K562 (cell line): ENCODE results near the gene USP20. TPM values are rescaled to one million over a fixed set of nuclear protein-coding genes. Genes with fewer than 3 reads are reported as not detected.

Experiments used
- AFF1 ChIP-seq, 2 experiments: fragments of 450-650 bp; IDR thresholded peaks; 2 replicates each; pipeline ENCODE4 v1.6.1; 2018; ENCODE audit warnings: mild to moderate bottlenecking in 2 of 2, low read depth in 1 of 2; ENCODE audit not compliant: partially characterized antibody in 2 of 2
- BCLAF1 ChIP-seq, 2 experiments: fragments of 450-650 bp in 1 of 2; IDR thresholded peaks; 2 replicates each; pipeline ENCODE4 v1.6.1; 2011 to 2017; ENCODE audit warnings: low read depth in 2 of 2, antibody characterized with exemption in 1 of 2, borderline replicate concordance in 1 of 2, low read length in 1 of 2, mild to moderate bottlenecking in 1 of 2, mixed read lengths in 1 of 2; ENCODE audit not compliant: control insufficient read depth in 1 of 2
- CBFB ChIP-seq: sonication (generic); formaldehyde crosslinking; IDR thresholded peaks from 2 replicates; pipeline ENCODE4 v1.4.0; 2020; ENCODE audit warnings: mild to moderate bottlenecking, missing genetic modification reagents
- CREB1 ChIP-seq, 2 experiments: sonication (generic) in 1 of 2; formaldehyde crosslinking in 1 of 2; IDR thresholded peaks; 2 replicates each; pipeline versions ENCODE4 v1.6.1 to v1.8.0; 2012 to 2022; ENCODE audit warnings: inconsistent platforms in 1 of 2, mild to moderate bottlenecking in 1 of 2, missing genetic modification reagents in 1 of 2, moderate library complexity in 1 of 2
- CTBP1 ChIP-seq: fragments of 450-650 bp; IDR thresholded peaks from 2 replicates; pipeline ENCODE4 v1.6.1; 2016; ENCODE audit warnings: borderline replicate concordance
- DDX20 ChIP-seq: fragments of 450-650 bp; IDR thresholded peaks from 2 replicates; pipeline ENCODE4 v1.6.1; 2016; ENCODE audit warnings: missing genetic modification characterization, low read depth, mild to moderate bottlenecking, missing compliant biosample characterization, moderate library complexity
- DLX4 ChIP-seq: fragments of 250-450 bp; sonication (Bioruptor Pico); IDR thresholded peaks from 2 replicates; pipeline ENCODE4 v1.6.1; 2021; ENCODE audit warnings: mild to moderate bottlenecking
- FOXK1 ChIP-seq: sonication (generic); formaldehyde crosslinking; IDR thresholded peaks from 2 replicates; pipeline ENCODE4 v1.8.0; 2022; ENCODE audit warnings: missing genetic modification reagents, mild to moderate bottlenecking, borderline replicate concordance
- HCFC1 ChIP-seq: IDR thresholded peaks from 2 replicates; pipeline ENCODE4 v1.6.1; 2012; ENCODE audit warnings: low read depth, low read length, improper control_type of control experiment
- HNRNPUL1 ChIP-seq: fragments of 200-400 bp; formaldehyde crosslinking; IDR thresholded peaks from 2 replicates; pipeline ENCODE4 v1.6.1; 2017; ENCODE audit warnings: low read length
- NUFIP1 ChIP-seq: fragments of 450-650 bp; IDR thresholded peaks from 2 replicates; pipeline ENCODE4 v1.6.1; 2018; ENCODE audit not compliant: partially characterized antibody
- PHF21A ChIP-seq: fragments of 450-650 bp; IDR thresholded peaks from 2 replicates; pipeline ENCODE4 v1.6.1; 2017; ENCODE audit warnings: low read depth, borderline replicate concordance
- TSC22D4 ChIP-seq: fragments of 450-650 bp; IDR thresholded peaks from 2 replicates; pipeline ENCODE4 v1.6.1; 2016; ENCODE audit warnings: missing genetic modification characterization, missing biosample characterization, control low read depth
- VEZF1 ChIP-seq: fragments of 200-800 bp; sonication (Bioruptor generic); IDR thresholded peaks from 2 replicates; pipeline ENCODE4 v1.6.1; 2017; ENCODE audit warnings: missing genetic modification characterization, missing compliant biosample characterization
- ZEB2 ChIP-seq: fragments of 450-650 bp; IDR thresholded peaks from 2 replicates; pipeline ENCODE4 v1.6.1; 2016
- ZNF445 ChIP-seq: fragments of 250-450 bp; sonication (Bioruptor Pico); IDR thresholded peaks from 2 replicates; pipeline ENCODE4 v1.4.0; 2020; ENCODE audit warnings: low read depth, mild to moderate bottlenecking, moderate library complexity
- ZNF75A ChIP-seq: fragments of 450-650 bp; formaldehyde crosslinking; IDR thresholded peaks from 2 replicates; pipeline ENCODE4 v1.4.0; 2020; ENCODE audit warnings: mild to moderate bottlenecking
- polyA plus RNA-seq, 8 experiments: library from polyadenylated mRNA; depleted of rRNA in 4 of 8; stranded (reverse) in 5 of 8; unstranded in 3 of 8; fragments of >200 nt; fragmentation: Nextera tagmentation in 2 of 8; fragmentation: Illumina TruSeq in 1 of 8; extraction: Ambion mirVana in 2 of 8; extraction: Trizol in 1 of 8; gene quantifications; 2 replicates each; pipeline versions ENCODE4 v1.2.1 to v1.2.3, GENCODE V29; 2011 to 2014; ENCODE audit warnings: inconsistent platforms in 1 of 8, missing spikeins in 1 of 8
- total RNA-seq, 7 experiments: library from RNA; depleted of rRNA in 6 of 7; stranded (reverse); fragments of >200 nt in 6 of 7; fragmentation: Illumina TruSeq in 2 of 7; extraction: Trizol in 2 of 7; gene quantifications; 2 replicates each; pipeline versions ENCODE4 v1.2.1 to v1.2.3, GENCODE V29; 2011 to 2021; ENCODE audit warnings: low replicate concordance in 1 of 7

Gene USP20
- total and polyA plus RNA-seq, 9 of the 15 experiments (the other 6 are each of a cell fraction or from before 2014, with no cell fraction given): 1.9 to 136 (median 49.1) TPM

GRCh38 chr9:129802833-129803675, 32.2 kb upstream of the USP20 start, which contains the start of gene TOR1B (continued):
- TF ChIP-seq ZNF445 (CRISPR knock-in tag): no peak
- no peak for TF ChIP-seq AFF1 (IDR thresholded peaks at IDR 0.05; ENCODE audit: low read depth in 1 of 2, partially characterized antibody in 2 of 2)
- peak; percentile 65; the same call in 1 of the 2 replicates for TF ChIP-seq VEZF1 (CRISPR knock-in tag)
- TF ChIP-seq DLX4 (CRISPR knock-in tag): no peak
- TF ChIP-seq CBFB: no peak
- TF ChIP-seq PHF21A: no peak
- TF ChIP-seq ZNF75A (CRISPR knock-in tag): no peak
- no peak for TF ChIP-seq FOXK1
- peak; percentile 93 for TF ChIP-seq CREB1 (IDR thresholded peaks at IDR 0.05)
- peak; percentile 96 for TF ChIP-seq CREB1 (CRISPR knock-in tag; IDR thresholded peaks at IDR 0.05)
- TF ChIP-seq TSC22D4 (tag): no peak
- TF ChIP-seq HNRNPUL1: no peak
- peak; percentile 93 for TF ChIP-seq HCFC1
- TF ChIP-seq ZEB2: peak; percentile 75
- TF ChIP-seq BCLAF1 (IDR thresholded peaks at IDR 0.05; ENCODE audit: borderline replicate concordance in 1 of 2, control insufficient read depth in 1 of 2, low read depth in 2 of 2, low read length in 1 of 2): peak in 1 of 2 experiments; percentile 60; a peak in 1 of 4 replicates
- TF ChIP-seq NUFIP1: no peak
- no peak for TF ChIP-seq DDX20 (tag)
- peak; percentile 96 for TF ChIP-seq CTBP1
